HEK293 (cell line): Measurements from ENCODE around the gene CIDEA.

Experiments used
- CTCF ChIA-PET: fragments of 350-600 bp; formaldehyde crosslinking; extraction: SDS; loops from one replicate; lab custom pipeline; 2021; ENCODE audit warnings: antibody characterized with exemption; lab: Yijun Ruan, JAX
- POLR2A ChIA-PET: fragments of 300-600 bp; formaldehyde crosslinking; extraction: SDS; loops from one replicate; lab custom pipeline; 2020; ENCODE audit warnings: antibody characterized with exemption, inconsistent platforms; lab: Yijun Ruan, JAX
- H3K27ac ChIP-seq: fragments of 200-500 bp; sonication (Bioruptor generic); 2 replicates; pipeline ENCODE4 v1.5.1; 2014; ENCODE audit warnings: low read depth, low read length, control low read depth, inconsistent platforms; ENCODE audit errors: extremely low read depth
- H3K36me3 ChIP-seq, 2 experiments: fragments of 200-500 bp in 1 of 2; sonication (Bioruptor generic) in 1 of 2; 1 replicate in 1 of 2; 2 replicates in 1 of 2; pipeline ENCODE4 v1.5.1; 2014 to 2017; ENCODE audit warnings: inconsistent platforms in 2 of 2, low read length in 2 of 2; ENCODE audit not compliant: control insufficient read depth in 2 of 2, insufficient read depth in 1 of 2
- H3K4me1 ChIP-seq: fragments of 200-500 bp; sonication (Bioruptor generic); 2 replicates; pipeline ENCODE4 v1.5.1; 2014; ENCODE audit warnings: mild to moderate bottlenecking, low read length, inconsistent platforms; ENCODE audit not compliant: control insufficient read depth, insufficient read depth
- H3K4me3 ChIP-seq: 2 replicates; pipeline ENCODE4 v1.5.1; 2011; ENCODE audit warnings: low read depth, mild to moderate bottlenecking, control low read depth, low read length, moderate library complexity
- H3K9me3 ChIP-seq: fragments of 200-500 bp; sonication (Bioruptor generic); 2 replicates; pipeline ENCODE4 v1.5.1; 2014; ENCODE audit warnings: low read depth, low read length, inconsistent platforms; ENCODE audit not compliant: control insufficient read depth, insufficient read depth
- GLIS1 ChIP-seq: fragments of 450-650 bp; formaldehyde crosslinking; IDR thresholded peaks from 2 replicates; pipeline ENCODE4 v1.5.1; 2016; ENCODE audit warnings: missing biosample characterization, missing genetic modification characterization
- GLIS2 ChIP-seq: fragments of 450-650 bp; formaldehyde crosslinking; IDR thresholded peaks from 2 replicates; pipeline ENCODE4 v1.5.1; 2016; ENCODE audit warnings: missing biosample characterization, missing genetic modification characterization
- HOXD13 ChIP-seq: sonication (generic); formaldehyde crosslinking; IDR thresholded peaks from 2 replicates; pipeline ENCODE4 v1.8.0; 2022; ENCODE audit warnings: missing genetic modification reagents, borderline replicate concordance
- SETDB1 ChIP-seq: IDR thresholded peaks from one replicate; pipeline ENCODE4 v1.6.1; 2017; ENCODE audit warnings: mild to moderate bottlenecking, low read length, moderate library complexity, mixed read lengths; ENCODE audit not compliant: insufficient read length
- ZBTB1 ChIP-seq: fragments of 450-650 bp; formaldehyde crosslinking; IDR thresholded peaks from 2 replicates; pipeline ENCODE4 v1.5.1; 2016; ENCODE audit warnings: missing biosample characterization, missing genetic modification characterization
- ZBTB48 ChIP-seq: fragments of 450-650 bp; formaldehyde crosslinking; IDR thresholded peaks from 2 replicates; pipeline ENCODE4 v1.5.1; 2016; ENCODE audit warnings: missing biosample characterization, missing genetic modification characterization
- ZFHX2 ChIP-seq: fragments of 450-650 bp; formaldehyde crosslinking; conservative IDR thresholded peaks from 2 replicates; pipeline ENCODE4 v1.5.1; 2016; ENCODE audit warnings: missing biosample characterization, missing genetic modification characterization
- ZIC2 ChIP-seq: fragments of 450-650 bp; formaldehyde crosslinking; IDR thresholded peaks from 2 replicates; pipeline ENCODE4 v1.5.1; 2016; ENCODE audit warnings: missing biosample characterization, missing genetic modification characterization
- ZNF292 ChIP-seq: fragments of 450-650 bp; formaldehyde crosslinking; IDR thresholded peaks from 2 replicates; pipeline ENCODE4 v1.5.1; 2016; ENCODE audit warnings: low read depth, missing biosample characterization, missing genetic modification characterization, borderline replicate concordance
- ZNF548 ChIP-seq: fragments of 450-650 bp; formaldehyde crosslinking; IDR thresholded peaks from 2 replicates; pipeline ENCODE4 v1.5.1; 2016; ENCODE audit warnings: missing biosample characterization, missing genetic modification characterization
- ZNF549 ChIP-seq: fragments of 450-650 bp; IDR thresholded peaks from 2 replicates; pipeline ENCODE4 v1.5.1; 2018; ENCODE audit warnings: missing biosample characterization, missing genetic modification characterization, mild to moderate bottlenecking, inconsistent platforms, moderate library complexity
- TF ChIP-seq, protein P1 (sequence below): fragments of 450-650 bp; formaldehyde crosslinking; IDR thresholded peaks from 2 replicates; pipeline ENCODE4 v1.5.1; 2016; ENCODE audit warnings: missing biosample characterization, missing genetic modification characterization
- TF ChIP-seq, protein P2 (sequence below): fragments of 450-650 bp; formaldehyde crosslinking; IDR thresholded peaks from 2 replicates; pipeline ENCODE4 v1.5.1; 2017; ENCODE audit warnings: missing biosample characterization, missing genetic modification characterization
- TF ChIP-seq, protein P3 (sequence below): fragments of 450-650 bp; formaldehyde crosslinking; IDR thresholded peaks from 2 replicates; pipeline ENCODE4 v1.5.1; 2017; ENCODE audit warnings: missing biosample characterization, missing genetic modification characterization
- TF ChIP-seq, protein P4 (sequence below): fragments of 450-650 bp; formaldehyde crosslinking; IDR thresholded peaks from 2 replicates; pipeline ENCODE4 v1.5.1; 2016; ENCODE audit warnings: missing biosample characterization, missing genetic modification characterization

Gene CIDEA

DNA sequence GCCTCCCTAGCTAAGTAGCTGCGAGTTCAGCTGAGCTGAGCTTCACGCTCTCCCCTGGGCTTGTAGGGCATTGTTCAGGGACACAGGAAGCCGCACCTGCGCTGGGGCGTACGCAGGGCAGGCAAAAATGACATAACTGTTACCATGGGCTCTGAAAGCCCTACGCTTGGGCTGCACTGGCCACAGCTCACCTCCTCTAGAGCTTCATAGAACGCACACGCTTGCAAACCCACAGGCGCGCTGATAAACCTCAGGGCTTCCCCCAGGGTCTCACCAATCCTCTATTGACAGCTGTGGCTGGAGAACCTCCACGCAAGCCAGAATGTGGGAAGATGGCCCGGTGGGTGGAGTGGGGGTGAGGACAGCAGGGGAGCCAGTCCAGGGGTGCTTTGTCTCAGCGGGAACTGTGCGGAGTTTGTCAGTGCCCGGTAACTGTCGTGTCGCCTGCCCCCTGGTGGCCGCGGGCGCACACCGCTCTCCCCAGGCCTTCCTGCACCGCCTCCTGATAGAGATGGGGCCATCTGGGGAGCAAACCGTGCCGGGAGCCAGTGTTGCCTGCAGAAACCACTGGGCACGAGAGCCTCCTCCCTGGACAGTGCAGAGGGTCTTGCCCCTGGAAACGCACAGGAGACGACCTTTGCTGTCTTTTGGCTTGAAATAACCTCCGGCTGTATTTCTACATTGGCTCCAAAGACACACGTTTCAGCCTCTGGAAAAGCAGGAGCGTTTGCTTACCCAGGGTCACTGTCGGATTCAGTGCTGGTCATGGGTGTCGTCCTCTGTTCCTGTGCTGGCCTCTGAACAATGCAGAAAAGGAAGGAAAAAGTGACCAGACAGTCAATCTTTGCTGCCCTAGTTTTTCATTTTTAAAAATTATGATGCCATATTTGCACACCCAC lies 17.0 kb upstream of the CIDEA start (continued):
- TF ChIP-seq, protein P1, sequence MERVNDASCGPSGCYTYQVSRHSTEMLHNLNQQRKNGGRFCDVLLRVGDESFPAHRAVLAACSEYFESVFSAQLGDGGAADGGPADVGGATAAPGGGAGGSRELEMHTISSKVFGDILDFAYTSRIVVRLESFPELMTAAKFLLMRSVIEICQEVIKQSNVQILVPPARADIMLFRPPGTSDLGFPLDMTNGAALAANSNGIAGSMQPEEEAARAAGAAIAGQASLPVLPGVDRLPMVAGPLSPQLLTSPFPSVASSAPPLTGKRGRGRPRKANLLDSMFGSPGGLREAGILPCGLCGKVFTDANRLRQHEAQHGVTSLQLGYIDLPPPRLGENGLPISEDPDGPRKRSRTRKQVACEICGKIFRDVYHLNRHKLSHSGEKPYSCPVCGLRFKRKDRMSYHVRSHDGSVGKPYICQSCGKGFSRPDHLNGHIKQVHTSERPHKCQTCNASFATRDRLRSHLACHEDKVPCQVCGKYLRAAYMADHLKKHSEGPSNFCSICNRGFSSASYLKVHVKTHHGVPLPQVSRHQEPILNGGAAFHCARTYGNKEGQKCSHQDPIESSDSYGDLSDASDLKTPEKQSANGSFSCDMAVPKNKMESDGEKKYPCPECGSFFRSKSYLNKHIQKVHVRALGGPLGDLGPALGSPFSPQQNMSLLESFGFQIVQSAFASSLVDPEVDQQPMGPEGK (tag by site-specific recombination), result peak; percentile 34; the same call in 1 of the 2 replicates
- TF ChIP-seq, protein P2, sequence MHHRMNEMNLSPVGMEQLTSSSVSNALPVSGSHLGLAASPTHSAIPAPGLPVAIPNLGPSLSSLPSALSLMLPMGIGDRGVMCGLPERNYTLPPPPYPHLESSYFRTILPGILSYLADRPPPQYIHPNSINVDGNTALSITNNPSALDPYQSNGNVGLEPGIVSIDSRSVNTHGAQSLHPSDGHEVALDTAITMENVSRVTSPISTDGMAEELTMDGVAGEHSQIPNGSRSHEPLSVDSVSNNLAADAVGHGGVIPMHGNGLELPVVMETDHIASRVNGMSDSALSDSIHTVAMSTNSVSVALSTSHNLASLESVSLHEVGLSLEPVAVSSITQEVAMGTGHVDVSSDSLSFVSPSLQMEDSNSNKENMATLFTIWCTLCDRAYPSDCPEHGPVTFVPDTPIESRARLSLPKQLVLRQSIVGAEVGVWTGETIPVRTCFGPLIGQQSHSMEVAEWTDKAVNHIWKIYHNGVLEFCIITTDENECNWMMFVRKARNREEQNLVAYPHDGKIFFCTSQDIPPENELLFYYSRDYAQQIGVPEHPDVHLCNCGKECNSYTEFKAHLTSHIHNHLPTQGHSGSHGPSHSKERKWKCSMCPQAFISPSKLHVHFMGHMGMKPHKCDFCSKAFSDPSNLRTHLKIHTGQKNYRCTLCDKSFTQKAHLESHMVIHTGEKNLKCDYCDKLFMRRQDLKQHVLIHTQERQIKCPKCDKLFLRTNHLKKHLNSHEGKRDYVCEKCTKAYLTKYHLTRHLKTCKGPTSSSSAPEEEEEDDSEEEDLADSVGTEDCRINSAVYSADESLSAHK (tag by site-specific recombination), result no peak
- no peak for TF ChIP-seq ZNF292 (tag by site-specific recombination)
- peak; percentile 94 for TF ChIP-seq GLIS1 (tag by site-specific recombination)
- peak; percentile 73 for TF ChIP-seq GLIS2 (tag by site-specific recombination)
- TF ChIP-seq HOXD13, result no peak
- TF ChIP-seq ZBTB48, result no peak
- TF ChIP-seq, protein P3, sequence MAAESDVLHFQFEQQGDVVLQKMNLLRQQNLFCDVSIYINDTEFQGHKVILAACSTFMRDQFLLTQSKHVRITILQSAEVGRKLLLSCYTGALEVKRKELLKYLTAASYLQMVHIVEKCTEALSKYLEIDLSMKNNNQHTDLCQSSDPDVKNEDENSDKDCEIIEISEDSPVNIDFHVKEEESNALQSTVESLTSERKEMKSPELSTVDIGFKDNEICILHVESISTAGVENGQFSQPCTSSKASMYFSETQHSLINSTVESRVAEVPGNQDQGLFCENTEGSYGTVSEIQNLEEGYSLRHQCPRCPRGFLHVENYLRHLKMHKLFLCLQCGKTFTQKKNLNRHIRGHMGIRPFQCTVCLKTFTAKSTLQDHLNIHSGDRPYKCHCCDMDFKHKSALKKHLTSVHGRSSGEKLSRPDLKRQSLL (tag by site-specific recombination), result no peak
- peak; percentile 90 for TF ChIP-seq ZIC2
- TF ChIP-seq ZFHX2 (tag by site-specific recombination), result peak; percentile 79
- TF ChIP-seq ZBTB1 (tag by site-specific recombination), result no peak
- no peak for TF ChIP-seq ZNF549 (tag by site-specific recombination)

DNA sequence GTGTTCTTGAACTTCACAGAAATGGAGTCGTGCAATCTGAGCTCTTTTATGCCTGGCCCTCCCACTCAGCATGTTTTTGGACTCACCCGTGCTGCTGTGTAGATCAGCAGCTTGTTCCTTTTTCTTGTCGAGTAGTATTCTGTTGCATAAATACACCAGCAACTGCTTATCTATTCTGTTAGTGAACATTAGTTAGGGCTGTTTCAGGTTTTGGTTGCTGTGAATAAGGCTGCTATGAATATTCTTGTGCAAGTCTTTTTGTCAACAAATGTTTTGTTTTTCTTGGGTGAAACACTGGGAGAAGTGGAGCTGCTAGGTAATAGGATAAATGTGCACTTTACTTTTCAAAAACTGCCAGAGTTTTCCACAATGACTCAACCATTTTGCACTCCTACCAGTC lies 15.3 kb upstream of the CIDEA start:
- ChIA-PET POLR2A (no interaction called here), CTCF (interaction anchor here (0.6 to 4.9 kb wide), 12 partner anchors 9 to 164 kb away, joined by 3 to 28 read pairs (median 4); partner anchors contain the start of gene CIDEA)
- Histone ChIP-seq H3K36me3 (no peaks in the 10 kb centered on the region), H3K9me3 (no peaks in the 10 kb centered on the region), H3K4me3 (no peak overlapping the region), H3K4me1 (no peaks in the 10 kb centered on the region), H3K27ac (no peak overlapping the region)
- no peak for TF ChIP-seq ZNF548 (tag by site-specific recombination)
- no peak for TF ChIP-seq SETDB1
- TF ChIP-seq, protein P4, sequence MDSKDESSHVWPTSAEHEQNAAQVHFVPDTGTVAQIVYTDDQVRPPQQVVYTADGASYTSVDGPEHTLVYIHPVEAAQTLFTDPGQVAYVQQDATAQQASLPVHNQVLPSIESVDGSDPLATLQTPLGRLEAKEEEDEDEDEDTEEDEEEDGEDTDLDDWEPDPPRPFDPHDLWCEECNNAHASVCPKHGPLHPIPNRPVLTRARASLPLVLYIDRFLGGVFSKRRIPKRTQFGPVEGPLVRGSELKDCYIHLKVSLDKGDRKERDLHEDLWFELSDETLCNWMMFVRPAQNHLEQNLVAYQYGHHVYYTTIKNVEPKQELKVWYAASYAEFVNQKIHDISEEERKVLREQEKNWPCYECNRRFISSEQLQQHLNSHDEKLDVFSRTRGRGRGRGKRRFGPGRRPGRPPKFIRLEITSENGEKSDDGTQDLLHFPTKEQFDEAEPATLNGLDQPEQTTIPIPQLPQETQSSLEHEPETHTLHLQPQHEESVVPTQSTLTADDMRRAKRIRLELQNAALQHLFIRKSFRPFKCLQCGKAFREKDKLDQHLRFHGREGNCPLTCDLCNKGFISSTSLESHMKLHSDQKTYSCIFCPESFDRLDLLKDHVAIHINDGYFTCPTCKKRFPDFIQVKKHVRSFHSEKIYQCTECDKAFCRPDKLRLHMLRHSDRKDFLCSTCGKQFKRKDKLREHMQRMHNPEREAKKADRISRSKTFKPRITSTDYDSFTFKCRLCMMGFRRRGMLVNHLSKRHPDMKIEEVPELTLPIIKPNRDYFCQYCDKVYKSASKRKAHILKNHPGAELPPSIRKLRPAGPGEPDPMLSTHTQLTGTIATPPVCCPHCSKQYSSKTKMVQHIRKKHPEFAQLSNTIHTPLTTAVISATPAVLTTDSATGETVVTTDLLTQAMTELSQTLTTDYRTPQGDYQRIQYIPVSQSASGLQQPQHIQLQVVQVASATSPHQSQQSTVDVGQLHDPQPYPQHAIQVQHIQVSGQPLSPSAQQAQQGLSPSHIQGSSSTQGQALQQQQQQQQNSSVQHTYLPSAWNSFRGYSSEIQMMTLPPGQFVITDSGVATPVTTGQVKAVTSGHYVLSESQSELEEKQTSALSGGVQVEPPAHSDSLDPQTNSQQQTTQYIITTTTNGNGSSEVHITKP, result 0 out of 2 replicates have a peak, but pooled peaks have one; percentile 1
- 0 out of 2 replicates have a peak, but pooled peaks have one; percentile 15 for TF ChIP-seq ZFHX2 (tag by site-specific recombination)
